IPS-18a (cell line): Measurements from ENCODE around the gene PRKCA.
"Not testable (repeated sequence)": the region's sequence is repeated elsewhere in the genome, so short reads cannot be mapped to it uniquely, and the experiment has no call there.

ENCODE experiments used
- H3K27ac ChIP-seq: one replicate; pipeline ENCODE4 v1.5.1; 2013; ENCODE audit warnings: low read length
- H3K27me3 ChIP-seq: one replicate; pipeline ENCODE4 v1.6.1; 2013; ENCODE audit warnings: mild to moderate bottlenecking, low read length; ENCODE audit not compliant: control insufficient read depth, insufficient read depth
- H3K36me3 ChIP-seq: one replicate; pipeline ENCODE4 v1.6.1; 2013; ENCODE audit warnings: low read depth, low read length; ENCODE audit not compliant: control insufficient read depth
- H3K4me1 ChIP-seq: one replicate; pipeline ENCODE4 v1.6.1; 2013; ENCODE audit warnings: low read depth, low read length; ENCODE audit not compliant: control insufficient read depth
- H3K4me3 ChIP-seq: one replicate; pipeline ENCODE4 v1.5.1; 2013; ENCODE audit warnings: low read length
- H3K9ac ChIP-seq: one replicate; pipeline ENCODE4 v1.6.1; 2013; ENCODE audit warnings: mild to moderate bottlenecking, low read length, moderate library complexity
- H3K9me3 ChIP-seq: one replicate; pipeline ENCODE4 v1.6.1; 2013; ENCODE audit warnings: low read depth, low read length; ENCODE audit not compliant: control insufficient read depth

PRKCA gene

DNA sequence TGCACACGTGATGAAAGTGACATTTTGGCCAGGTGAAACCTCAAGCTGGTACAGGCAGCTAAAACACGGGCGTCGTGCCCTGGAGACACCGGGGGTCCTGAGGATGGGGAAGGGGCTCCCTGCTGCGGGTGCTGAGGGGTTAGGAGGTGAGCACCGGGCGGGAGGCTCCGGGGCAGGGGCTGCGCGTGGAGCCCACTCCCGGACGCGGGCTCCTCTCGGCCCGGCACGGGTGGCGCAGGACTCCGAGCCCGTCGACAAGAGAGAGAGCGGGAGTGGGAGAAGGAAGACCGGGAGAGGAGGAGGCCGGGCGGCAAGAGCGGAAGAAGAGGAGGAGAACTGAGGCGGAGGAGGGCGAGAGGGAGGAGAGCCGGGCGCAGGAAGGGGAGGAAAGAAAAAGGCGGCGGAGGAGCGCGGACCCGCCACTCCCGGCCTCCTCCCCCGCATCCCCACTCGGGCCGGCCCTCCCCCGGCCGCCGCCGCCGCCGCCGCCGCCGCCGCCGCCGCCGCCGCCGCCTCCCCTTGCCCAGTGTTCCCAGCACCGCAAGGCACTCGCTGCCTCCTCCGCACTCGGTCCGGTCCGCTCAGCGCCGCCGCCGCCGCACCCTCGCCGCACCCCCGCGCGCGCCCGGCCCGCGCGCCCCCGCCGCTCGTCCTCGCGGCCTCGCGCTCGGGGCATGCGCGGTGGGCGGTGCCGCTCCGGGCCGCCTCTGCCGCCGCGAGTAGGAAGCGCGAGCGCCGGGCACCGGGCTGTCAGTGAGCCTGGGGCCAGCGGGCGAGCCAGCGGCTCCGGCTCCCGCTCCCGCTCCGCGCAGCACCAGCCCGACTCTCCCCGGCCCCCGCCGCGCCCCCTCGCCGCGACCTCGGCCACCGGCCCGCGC, at the start of gene PRKCA:
Gene PRKCA, plus strand, starts transcription at position 750 of the 878 bp plus-strand sequence.
- Histone ChIP-seq H3K27ac (no peak within 1 kb of the TSS), H3K27me3 (peaks cover 33% of the 10 kb centered on the region), H3K36me3 (no peaks in the 10 kb centered on the region), H3K4me3 (peak within 1 kb of the TSS; percentile 78), H3K9ac (peak within 1 kb of the TSS; percentile 35), H3K9me3 (no peaks in the 10 kb centered on the region), H3K4me1 (peaks cover 40% of the 10 kb centered on the region)

DNA sequence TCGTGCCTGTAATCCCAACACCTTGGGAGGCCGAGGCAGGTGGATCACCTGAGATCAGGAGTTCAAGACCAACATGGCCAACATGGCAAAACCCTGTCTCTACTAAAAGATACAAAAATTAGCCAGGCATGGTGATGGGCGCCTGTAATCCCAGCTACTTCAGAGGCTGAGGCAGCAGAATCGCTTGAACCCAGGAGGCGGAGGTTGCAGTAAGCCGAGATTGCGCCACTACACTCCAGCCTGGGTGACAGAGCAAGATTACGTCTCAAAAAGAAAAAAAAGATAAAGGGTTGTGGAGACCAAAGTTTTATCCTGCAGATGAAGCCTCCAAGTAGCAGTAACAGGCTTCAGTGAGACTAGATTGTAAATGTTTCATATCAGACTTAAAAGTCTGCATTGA, 49.0 kb upstream of the PRKCA start:
- H3K4me1 ChIP-seq, H3K9ac ChIP-seq, H3K27ac ChIP-seq, H3K9me3 ChIP-seq, H3K4me3 ChIP-seq, H3K27me3 ChIP-seq, H3K36me3 ChIP-seq: not testable (repeated sequence)

DNA sequence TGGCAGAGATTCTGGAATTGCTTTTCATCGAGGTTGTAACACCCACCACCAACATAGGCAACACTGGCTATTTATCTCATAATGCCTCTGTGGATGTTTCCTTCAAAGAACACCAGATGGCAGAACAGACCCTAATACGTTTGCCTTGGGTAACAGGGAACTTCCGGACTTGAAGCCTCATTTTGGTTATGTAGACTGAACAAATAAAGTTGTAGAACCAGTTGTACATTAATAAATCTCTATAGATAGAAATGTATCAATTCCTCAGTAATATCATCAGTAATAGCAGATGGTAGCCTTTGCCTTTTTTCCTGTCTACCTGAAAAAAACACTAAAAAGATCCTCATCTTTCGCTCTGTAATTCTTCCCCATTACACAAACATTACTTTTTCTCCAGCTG, 47.3 kb upstream of the PRKCA start:
- Histone ChIP-seq H3K4me1 (no peaks in the 10 kb centered on the region), H3K9ac (no peak overlapping the region), H3K36me3 (no peaks in the 10 kb centered on the region), H3K27ac (no peak overlapping the region), H3K9me3 (no peaks in the 10 kb centered on the region), H3K4me3 (no peak overlapping the region), H3K27me3 (no peaks in the 10 kb centered on the region)

DNA sequence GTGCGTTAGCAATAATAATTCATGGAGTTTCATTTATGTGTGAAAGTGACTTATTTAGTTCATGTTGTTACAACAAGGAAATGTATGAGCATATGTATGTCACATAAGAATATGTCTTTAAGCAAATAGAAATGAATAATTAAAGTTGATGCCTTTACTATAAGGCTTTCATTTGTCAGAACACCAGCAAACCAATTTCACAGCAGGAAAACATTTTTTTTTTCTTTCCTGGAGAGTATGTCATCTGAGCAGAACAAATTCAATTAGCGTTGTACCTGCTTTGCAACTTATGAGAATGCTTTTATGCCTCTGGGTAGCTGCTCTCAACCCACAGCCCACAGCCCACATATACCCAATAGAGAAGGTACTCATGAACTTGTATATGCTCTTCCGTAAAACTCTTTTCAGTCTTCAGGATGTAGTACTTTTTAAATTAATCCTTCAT, 46.9 kb upstream of the PRKCA start:
- Histone ChIP-seq H3K9me3 (no peaks in the 10 kb centered on the region), H3K27me3 (no peaks in the 10 kb centered on the region), H3K36me3 (no peaks in the 10 kb centered on the region), H3K27ac (no peak overlapping the region), H3K4me3 (no peak overlapping the region), H3K9ac (no peak overlapping the region), H3K4me1 (no peaks in the 10 kb centered on the region)

DNA sequence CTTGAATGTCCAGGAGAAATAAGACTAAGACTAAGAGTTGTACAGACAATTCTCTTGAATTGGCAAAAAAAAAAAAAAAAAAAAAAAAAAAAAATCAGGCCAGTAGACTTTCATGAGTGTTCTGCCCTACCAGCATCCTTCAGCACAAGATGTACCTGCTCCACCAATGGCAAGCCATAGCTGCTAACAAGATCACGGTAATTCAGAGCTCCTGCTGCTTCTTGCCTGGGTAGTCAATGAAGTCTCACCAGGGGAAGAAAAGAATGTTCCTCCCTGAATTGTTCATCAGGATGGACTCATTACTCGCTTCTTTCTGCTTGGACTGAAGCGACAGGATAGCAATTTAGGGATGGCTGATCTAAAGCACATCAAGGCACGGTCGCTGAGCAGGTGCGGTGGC, 42.1 kb upstream of the PRKCA start:
- no peak overlapping the region for H3K27ac ChIP-seq
- no peaks in the 10 kb centered on the region for H3K27me3 ChIP-seq
- no peaks in the 10 kb centered on the region for H3K36me3 ChIP-seq
- H3K9ac ChIP-seq: no peak overlapping the region
- H3K9me3 ChIP-seq: no peaks in the 10 kb centered on the region
- H3K4me3 ChIP-seq: no peak overlapping the region
- no peaks in the 10 kb centered on the region for H3K4me1 ChIP-seq

DNA sequence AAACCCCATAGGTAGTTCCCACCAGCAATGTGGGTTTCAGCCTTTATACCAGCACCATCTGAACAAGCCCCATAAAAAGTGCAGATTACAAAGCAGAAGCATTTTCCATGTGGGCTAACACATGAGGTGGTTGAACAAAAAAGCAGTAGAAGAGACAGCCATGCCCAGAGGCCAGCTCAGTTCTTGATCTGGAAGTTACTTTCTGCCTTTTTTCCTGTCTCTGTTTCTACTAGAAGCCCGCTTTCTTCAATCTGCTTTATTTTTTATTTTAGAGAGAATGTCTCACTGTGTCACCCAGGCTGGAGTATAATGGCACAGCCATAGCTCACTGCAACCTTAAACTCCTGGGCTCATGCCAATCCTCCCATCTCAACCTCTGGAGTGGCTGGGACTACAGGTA, 41.7 kb upstream of the PRKCA start:
- H3K27ac ChIP-seq: no peak overlapping the region
- no peaks in the 10 kb centered on the region for H3K9me3 ChIP-seq
- H3K4me3 ChIP-seq: no peak overlapping the region
- no peaks in the 10 kb centered on the region for H3K4me1 ChIP-seq
- no peaks in the 10 kb centered on the region for H3K27me3 ChIP-seq
- H3K36me3 ChIP-seq: no peaks in the 10 kb centered on the region
- H3K9ac ChIP-seq: no peak overlapping the region

DNA sequence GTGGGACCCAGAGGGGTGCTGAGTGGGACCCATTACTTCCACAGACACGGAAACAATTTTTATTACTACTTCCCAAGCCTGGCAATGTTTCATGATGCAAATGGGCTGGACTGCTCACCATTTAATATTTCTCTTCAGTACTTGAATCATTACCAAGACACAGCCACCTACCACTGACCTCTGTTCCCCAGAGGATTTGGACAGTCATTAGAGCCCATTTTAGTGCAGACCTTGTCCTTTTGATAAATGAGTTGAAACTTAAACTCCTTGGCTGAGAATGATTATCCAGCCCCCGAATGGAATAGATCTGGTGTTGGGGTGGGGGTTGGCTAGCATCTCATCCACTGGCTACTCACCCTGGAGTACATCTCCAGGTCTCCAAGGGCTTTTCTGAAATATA, 39.6 kb upstream of the PRKCA start:
- H3K4me3 ChIP-seq: no peak overlapping the region
- no peak overlapping the region for H3K27ac ChIP-seq
- H3K36me3 ChIP-seq: no peaks in the 10 kb centered on the region
- no peaks in the 10 kb centered on the region for H3K27me3 ChIP-seq
- no peaks in the 10 kb centered on the region for H3K4me1 ChIP-seq
- no peaks in the 10 kb centered on the region for H3K9me3 ChIP-seq
- H3K9ac ChIP-seq: no peak overlapping the region

DNA sequence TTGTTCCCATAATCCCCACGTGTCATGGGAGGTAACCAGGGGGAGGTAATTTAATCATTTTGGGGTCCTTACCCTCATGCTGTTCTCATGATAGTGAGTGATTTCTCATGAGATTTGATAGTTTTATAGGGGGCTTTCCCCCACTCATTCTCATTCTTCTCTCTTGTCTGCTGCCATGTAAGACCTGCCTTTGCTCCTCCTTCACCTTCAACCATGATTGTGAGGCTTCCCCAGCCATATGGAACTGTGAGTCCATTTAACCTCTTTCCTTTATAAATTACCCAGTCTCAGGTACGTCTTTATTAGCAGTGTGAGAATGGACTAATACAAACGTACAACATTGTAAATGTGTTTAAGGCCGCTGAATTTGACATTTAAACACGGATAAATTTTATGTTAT, 37.7 kb upstream of the PRKCA start:
- Histone ChIP-seq H3K27me3 (no peaks in the 10 kb centered on the region), H3K9me3 (no peaks in the 10 kb centered on the region), H3K27ac (no peak overlapping the region), H3K4me1 (no peaks in the 10 kb centered on the region), H3K4me3 (no peak overlapping the region), H3K9ac (no peak overlapping the region), H3K36me3 (no peaks in the 10 kb centered on the region)

DNA sequence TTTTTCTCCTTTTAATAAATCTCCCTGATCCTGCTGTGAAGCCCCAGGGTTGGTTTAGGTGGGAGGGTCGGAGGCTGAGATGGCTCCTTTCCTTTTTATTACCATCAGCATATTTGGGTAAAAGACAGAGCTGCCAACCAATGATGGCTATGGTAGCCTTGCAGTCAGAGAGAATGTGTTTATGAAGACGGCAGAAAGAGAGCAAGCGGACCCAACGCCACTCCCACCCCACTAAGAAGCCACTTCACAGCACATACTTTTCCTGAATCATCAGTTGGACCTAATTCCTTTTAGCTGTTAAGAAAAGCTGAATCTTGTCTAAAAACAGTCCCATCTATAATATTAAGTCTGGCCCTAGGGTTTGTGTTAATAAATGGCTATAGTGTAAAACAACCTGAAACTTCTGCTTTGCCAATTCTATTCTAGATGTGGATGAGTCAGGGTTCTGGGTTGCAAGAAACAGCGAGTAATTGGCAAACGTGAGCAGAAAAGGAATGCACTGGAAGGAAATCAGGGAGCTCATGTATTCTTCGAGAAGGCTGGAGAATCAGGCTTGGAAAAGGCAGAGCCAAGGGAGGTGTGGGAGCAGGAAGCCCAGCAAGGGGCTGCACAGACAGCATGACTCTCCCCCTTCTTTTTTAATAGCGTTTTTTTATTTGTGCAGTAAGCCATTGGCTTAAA, 34.0 kb upstream of the PRKCA start:
- H3K36me3 ChIP-seq: no peaks in the 10 kb centered on the region
- H3K4me1 ChIP-seq: no peaks in the 10 kb centered on the region
- peaks cover 9% of the 10 kb centered on the region for H3K9me3 ChIP-seq
- no peak overlapping the region for H3K4me3 ChIP-seq
- H3K27ac ChIP-seq: no peak overlapping the region
- H3K9ac ChIP-seq: no peak overlapping the region
- H3K27me3 ChIP-seq: no peaks in the 10 kb centered on the region

DNA sequence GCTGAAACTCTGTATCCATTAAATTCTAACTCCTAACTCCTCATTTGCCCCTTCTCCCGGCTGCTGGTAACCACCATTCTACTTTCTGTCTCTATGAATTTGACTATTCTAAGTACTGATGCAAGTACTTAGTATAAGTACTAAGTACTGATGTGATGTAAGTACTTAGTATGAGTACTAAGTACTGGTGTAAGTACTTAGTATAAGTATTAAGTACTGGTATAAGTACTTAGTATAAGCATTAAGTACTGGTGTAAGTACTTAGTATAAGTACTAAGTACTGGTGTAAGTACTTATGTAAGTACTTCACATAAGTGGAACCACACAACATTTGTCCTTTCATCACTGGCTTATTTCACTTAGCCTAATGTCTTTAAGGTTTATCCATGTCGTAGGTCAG, 32.3 kb upstream of the PRKCA start:
- no peak overlapping the region for H3K9ac ChIP-seq
- H3K27me3 ChIP-seq: no peaks in the 10 kb centered on the region
- H3K36me3 ChIP-seq: no peaks in the 10 kb centered on the region
- H3K4me3 ChIP-seq: no peak overlapping the region
- peaks cover 9% of the 10 kb centered on the region for H3K9me3 ChIP-seq
- no peak overlapping the region for H3K27ac ChIP-seq
- H3K4me1 ChIP-seq: no peaks in the 10 kb centered on the region

DNA sequence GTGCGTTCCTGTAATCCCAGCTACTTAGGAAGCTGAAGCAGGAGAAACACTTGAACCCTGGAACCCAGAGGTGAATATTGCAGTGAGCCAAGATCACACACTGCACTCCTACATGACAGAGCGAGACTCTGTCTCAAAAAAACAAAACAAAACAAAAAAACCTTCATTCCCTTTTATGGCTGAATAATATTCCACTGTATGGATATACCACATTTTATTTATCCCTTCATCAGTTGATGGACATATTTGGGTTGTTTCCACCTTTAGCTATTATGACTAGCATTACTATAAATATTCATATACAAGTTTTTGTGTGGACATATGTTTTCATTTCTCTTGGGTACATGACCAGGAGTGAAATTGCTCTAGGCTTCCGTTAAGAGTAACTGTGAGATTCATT, 30.9 kb upstream of the PRKCA start:
- H3K27ac ChIP-seq: no peak overlapping the region
- H3K4me3 ChIP-seq: no peak overlapping the region
- H3K9ac ChIP-seq: no peak overlapping the region
- H3K9me3 ChIP-seq: peaks cover 9% of the 10 kb centered on the region
- no peaks in the 10 kb centered on the region for H3K36me3 ChIP-seq
- H3K4me1 ChIP-seq: no peaks in the 10 kb centered on the region
- H3K27me3 ChIP-seq: no peaks in the 10 kb centered on the region
